SK-N-MC (cell line): ENCODE results near the gene IQGAP3.

ENCODE experiments used
- DNase-seq: peaks from one replicate; pipeline ENCODE4 v3.0.0-alpha.2; 2011; ENCODE audit warnings: low read depth, low spot score
- H3K27ac ChIP-seq: fragments of 200-600 bp; sonication (generic); 2 replicates; pipeline ENCODE4 v1.5.1; 2016; ENCODE audit warnings: mixed run types
- H3K36me3 ChIP-seq: fragments of 200-600 bp; sonication (generic); 2 replicates; pipeline ENCODE4 v1.6.1; 2017; ENCODE audit warnings: antibody characterized with exemption, low read length, mixed read lengths; ENCODE audit not compliant: insufficient read depth
- H3K4me3 ChIP-seq: fragments of 200-600 bp; sonication (generic); 2 replicates; pipeline ENCODE4 v1.5.1; 2016
- H3K9ac ChIP-seq: fragments of 200-600 bp; sonication (generic); 2 replicates; pipeline ENCODE4 v1.8.0; 2017; ENCODE audit warnings: mixed run types, mixed read lengths; ENCODE audit not compliant: insufficient read length
- H3K9me3 ChIP-seq: fragments of 200-600 bp; sonication (generic); 2 replicates; pipeline ENCODE4 v1.6.1; 2017; ENCODE audit warnings: low read depth, mild to moderate bottlenecking, antibody characterized with exemption, low read length, moderate library complexity, mixed read lengths
- EZH2 ChIP-seq: fragments of 200-600 bp; sonication (generic); IDR thresholded peaks from one replicate; pipeline ENCODE4 v1.6.1; 2017; ENCODE audit warnings: antibody characterized with exemption
- FOXP2 ChIP-seq: optimal IDR thresholded peaks from 2 replicates; pipeline ENCODE3; 2011; ENCODE audit warnings: mild to moderate bottlenecking, moderate library complexity; ENCODE audit not compliant: insufficient read depth; ENCODE audit errors: extremely low read length, control extremely low read depth
- POLR2AphosphoS5 ChIP-seq: IDR thresholded peaks from 2 replicates; pipeline ENCODE4 v1.6.1; 2012; ENCODE audit warnings: mild to moderate bottlenecking, low read depth, low read length, borderline replicate concordance

The IQGAP3 gene

DNA sequence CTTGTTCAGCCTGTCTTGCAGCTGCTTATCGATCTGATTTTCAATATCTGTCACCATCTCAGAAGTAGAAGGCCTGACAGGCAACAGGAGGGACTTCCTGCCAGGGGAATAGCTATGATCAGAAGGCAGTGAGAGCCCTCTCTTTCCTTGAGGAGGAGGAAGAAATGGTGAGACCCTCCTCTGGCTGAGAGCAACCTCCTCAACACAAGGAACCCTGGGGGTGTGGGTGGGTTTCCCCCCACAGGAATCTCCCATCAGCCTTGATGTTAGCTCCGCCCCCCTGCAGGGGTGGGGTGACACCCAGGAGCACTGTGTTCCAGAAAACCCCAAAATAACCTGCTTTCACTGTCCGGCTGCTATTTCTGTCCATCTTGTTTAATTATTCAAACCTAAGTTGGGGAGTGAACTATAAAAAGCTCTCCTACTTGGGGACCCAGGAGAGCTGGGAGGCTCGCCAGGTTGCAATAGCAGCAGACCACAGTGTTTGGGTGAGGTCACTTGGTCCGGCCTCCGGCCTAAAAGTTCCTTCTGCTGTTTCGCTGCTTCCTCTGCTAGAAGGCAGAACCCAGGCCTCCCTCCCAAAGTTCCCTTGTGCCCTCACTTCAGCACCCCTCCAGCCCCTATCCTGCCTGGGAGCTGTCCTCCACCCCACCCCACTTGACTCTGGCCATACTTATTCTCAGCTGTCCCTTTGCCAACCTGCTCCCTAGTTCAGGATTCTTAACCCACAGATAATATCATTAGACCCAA is 64.0 kb downstream of the IQGAP3 start:
- H3K36me3 ChIP-seq: no peaks in the 10 kb centered on the region
- no peak overlapping the region for H3K9ac ChIP-seq
- no peaks in the 10 kb centered on the region for H3K9me3 ChIP-seq
- DNase-seq: no peak
- TF ChIP-seq POLR2AphosphoS5: no peak
- no peak overlapping the region for H3K4me3 ChIP-seq
- H3K27ac ChIP-seq: no peak overlapping the region

DNA sequence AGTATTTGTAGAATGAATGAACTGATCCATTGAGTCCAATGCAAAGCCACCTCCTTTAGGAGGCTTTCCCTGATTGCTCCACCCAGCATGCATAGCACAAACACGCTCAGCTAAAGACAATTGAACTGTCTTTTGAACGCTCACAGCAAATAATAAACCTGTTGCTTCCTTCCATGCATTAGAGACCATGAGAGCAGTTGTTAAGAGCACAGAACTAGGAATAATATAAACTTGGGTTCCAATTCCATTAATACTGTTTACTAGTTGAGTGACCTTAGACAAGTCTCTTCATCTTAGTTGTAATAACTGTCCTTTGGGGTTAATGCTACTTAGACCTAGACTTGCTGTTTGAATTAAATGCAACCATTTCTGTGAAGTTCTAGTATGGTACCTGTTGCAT is 65.9 kb downstream of the IQGAP3 start:
- H3K9me3 ChIP-seq: no peaks in the 10 kb centered on the region
- H3K4me3 ChIP-seq: no peak overlapping the region
- DNase-seq: no peak
- no peak overlapping the region for H3K9ac ChIP-seq
- TF ChIP-seq POLR2AphosphoS5 (no peak), EZH2 (no peak), FOXP2 (no peak)
- H3K27ac ChIP-seq: no peak overlapping the region
- H3K36me3 ChIP-seq: no peaks in the 10 kb centered on the region

DNA sequence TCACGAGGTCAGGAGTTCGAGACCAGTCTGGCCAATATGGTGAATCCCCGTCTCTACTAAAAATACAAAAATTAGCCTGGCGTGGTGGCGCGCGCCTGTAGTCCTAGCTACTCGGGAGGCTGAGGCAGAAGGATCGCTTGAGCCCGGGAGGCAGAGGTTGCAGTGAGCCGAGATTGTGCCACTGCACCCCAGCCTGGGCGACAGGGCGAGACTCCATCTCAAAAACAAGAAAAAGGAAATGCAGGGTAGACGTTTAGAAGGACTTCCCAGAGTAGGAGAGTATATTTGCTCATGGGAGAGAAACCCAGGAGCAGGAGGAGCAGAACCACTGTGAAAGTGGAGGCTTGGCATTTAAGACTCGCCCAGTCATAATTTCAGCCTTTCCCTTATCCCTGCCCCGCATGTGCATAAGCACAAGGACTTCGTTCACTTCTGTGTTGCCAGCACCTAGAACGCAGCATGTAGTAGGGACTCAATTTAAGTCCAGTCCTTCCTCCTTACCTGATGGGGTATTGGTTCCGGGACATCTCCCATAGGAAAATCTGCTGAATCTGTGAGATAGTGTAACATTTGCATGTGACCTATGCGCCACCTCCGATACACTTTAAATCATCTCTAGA is 66.6 kb downstream of the IQGAP3 start:
- peak overlapping the region; percentile 61 for H3K4me3 ChIP-seq
- no peak for DNase-seq
- H3K36me3 ChIP-seq: no peaks in the 10 kb centered on the region
- TF ChIP-seq FOXP2 (no peak), EZH2 (no peak), POLR2AphosphoS5 (no peak)
- no peak overlapping the region for H3K9ac ChIP-seq
- H3K27ac ChIP-seq: peak overlapping the region; percentile 97
- H3K9me3 ChIP-seq: no peaks in the 10 kb centered on the region

DNA sequence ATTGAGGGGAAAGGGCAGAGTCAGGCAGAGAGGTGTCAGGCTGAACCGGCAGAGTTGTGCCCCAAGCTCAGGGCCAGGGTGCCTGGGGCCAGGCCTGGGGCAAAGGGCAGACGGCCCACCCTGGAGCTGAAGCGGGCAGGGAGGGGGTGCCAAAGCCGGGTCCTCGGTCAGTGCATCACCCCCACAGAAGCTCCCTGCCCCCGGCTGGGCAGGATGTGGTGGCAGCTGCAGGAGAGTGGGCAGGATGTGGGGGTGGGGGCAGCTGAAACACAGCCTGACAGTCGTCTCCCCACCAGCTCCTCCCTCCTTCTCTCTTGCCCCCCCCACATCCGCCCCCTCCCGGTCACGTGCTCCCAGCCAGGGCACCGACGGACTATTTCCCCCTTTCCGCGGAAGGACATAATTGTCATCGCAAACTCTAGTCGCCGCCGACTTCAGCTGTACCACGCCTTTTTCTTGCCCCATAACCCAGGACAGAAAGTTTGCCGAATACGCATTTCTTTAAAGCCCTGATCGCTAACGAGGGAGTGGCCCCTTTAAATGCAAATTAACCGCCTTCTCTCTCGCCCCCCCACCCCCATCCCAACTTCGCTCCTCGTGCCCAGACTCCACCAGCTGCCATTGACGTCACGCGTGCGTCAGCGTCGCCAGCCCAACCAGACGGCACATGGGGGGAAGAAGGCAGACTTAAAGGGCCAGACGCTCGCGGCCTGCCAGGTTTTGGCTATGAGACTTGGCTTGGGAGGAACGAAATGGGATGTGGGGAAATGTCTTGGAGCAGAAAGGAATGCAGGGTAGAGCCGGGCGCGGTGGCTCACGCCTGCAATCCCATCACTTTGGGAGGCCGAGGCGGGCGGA is 67.3 kb downstream of the IQGAP3 start:
- TF ChIP-seq POLR2AphosphoS5 (no peak), EZH2 (no peak), FOXP2 (no peak)
- H3K27ac ChIP-seq: peak overlapping the region; percentile 97
- peak overlapping the region; percentile 66 for H3K9ac ChIP-seq
- no peaks in the 10 kb centered on the region for H3K36me3 ChIP-seq
- no peaks in the 10 kb centered on the region for H3K9me3 ChIP-seq
- H3K4me3 ChIP-seq: peak overlapping the region; percentile 61
- peak; percentile 96 for DNase-seq

DNA sequence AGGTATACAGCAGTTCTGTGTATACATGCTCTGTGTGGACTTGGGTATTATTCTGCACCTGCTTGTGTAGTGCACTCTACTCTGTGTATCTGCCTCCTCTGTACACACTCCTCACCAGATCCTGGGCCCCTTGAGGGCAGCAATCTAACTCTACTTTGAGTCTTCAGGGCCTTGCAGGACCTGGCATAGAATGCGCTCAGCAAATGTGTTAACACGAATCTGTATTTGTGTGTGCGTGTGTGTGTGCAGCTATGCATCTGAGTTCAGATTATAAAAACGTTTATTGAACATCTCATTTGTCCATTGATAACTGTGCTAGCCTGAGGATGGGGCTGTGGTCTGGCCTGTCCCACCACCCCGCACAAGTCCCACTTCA is 67.9 kb downstream of the IQGAP3 start:
- Histone ChIP-seq H3K27ac (peak overlapping the region; percentile 97), H3K36me3 (no peaks in the 10 kb centered on the region), H3K9me3 (no peaks in the 10 kb centered on the region), H3K4me3 (peak overlapping the region; percentile 61), H3K9ac (no peak overlapping the region)
- TF ChIP-seq FOXP2 (no peak), EZH2 (no peak), POLR2AphosphoS5 (no peak)
- DNase-seq: no peak

DNA sequence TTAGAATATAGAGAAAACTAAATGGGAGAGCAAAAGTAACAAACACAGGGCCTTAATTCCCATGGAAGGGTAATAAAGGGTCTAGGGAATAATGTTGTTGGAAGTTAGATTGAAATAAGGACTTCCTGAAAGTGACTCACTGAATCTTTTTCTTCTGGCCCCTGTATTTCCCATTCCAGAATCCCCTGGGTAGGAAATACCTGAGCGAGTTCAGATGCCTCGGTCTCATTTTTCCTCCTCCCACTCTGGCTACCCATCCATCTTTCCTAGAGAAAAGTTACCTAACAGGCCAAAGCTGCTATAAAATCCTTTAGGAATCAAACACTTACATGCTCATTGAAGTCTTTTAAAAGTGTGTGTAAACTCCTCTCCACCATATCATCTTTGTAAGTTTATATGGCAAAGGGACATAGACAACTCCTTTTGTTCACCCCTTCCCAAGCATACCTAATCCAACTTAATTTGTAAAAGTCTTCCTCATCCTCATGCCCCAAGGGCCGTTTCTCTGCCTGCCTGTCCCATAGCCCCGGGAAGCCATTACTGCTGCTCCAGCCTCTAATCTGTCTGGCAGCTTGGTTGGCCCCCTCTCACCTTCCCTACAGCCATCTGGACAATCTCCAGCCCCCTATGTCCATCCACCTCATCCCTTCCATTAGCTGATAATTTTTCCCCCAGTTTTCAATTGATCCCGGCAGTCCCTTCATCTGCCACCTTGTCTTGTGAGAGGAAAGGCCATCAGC is 68.5 kb downstream of the IQGAP3 start:
- no peaks in the 10 kb centered on the region for H3K36me3 ChIP-seq
- no peak overlapping the region for H3K9ac ChIP-seq
- no peak overlapping the region for H3K4me3 ChIP-seq
- no peak for DNase-seq
- H3K27ac ChIP-seq: peak overlapping the region; percentile 97
- no peaks in the 10 kb centered on the region for H3K9me3 ChIP-seq
- no peak for TF ChIP-seq EZH2

DNA sequence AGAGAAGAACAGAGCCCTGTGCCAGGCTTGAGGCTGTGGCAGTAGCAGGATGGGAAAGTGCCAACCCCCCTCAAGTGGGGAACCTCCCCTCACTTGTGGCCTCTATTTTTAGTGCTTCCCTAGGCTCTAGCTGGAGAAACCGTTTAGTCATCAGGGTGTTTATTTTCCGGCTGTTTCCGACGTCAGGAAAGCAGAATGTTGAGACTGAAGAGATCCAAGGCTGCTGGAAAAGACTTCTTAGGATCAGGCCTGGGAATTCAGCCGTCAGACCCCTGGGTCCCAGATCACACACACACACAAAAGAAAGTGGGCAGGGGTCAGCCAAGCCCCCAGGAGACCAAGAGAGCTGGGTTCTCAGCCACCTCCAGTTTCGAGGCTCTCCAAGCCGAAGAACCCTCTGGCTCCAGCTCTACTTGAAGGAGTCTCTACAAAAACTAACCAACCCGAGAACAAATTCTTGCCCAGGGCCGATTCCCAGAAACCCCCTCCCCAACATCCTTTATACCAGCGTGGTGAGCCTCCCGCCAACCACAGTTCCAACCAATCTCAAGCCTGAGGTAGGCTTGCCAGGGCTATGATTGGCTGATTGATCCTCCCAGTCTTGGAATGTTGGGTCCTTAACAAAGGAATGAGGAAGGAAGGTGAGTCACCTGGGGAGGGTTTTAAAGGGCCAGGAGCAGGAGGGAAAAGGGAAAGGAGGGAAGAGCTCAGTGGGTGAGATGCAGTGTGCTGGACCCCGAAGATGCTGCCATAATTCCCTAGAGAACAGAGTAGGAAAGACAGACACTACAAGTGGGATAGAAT is 69.3 kb downstream of the IQGAP3 start:
- Histone ChIP-seq H3K36me3 (no peaks in the 10 kb centered on the region), H3K27ac (peak overlapping the region; percentile 97), H3K9ac (peak overlapping the region; percentile 11), H3K4me3 (no peak overlapping the region), H3K9me3 (no peaks in the 10 kb centered on the region)
- DNase-seq: no peak
- TF ChIP-seq FOXP2: peak; percentile 8
- no peak for TF ChIP-seq EZH2
- no peak for TF ChIP-seq POLR2AphosphoS5
